K562 (cell line): ENCODE results near the gene ZSCAN5C. TPM values are rescaled to one million over a fixed set of nuclear protein-coding genes. Genes with fewer than 3 reads are reported as not detected.

Source experiments
- ATAC-seq: fragments of 200-7000 bp; cut with Tn5 transposase; 3 replicates; pipeline ENCODE4 v1.9.1; 2020; ENCODE audit warnings: moderate library complexity
- BruUV-seq: library from RNA; stranded (reverse); fragments of 400-500 nt; replicated peaks from 2 replicates; lab custom pipeline; 2021; lab: Mats Ljungman, UMichigan
- CTCF ChIA-PET: fragments of 300-600 bp; formaldehyde crosslinking; extraction: SDS; loops from one replicate; lab custom pipeline; 2021; ENCODE audit warnings: low intra/inter-chr PET ratio; lab: Yijun Ruan, JAX
- POLR2A ChIA-PET: fragments of 300-600, 350-650 bp; sonication (Branson Sonifier 250); formaldehyde crosslinking; extraction: SDS; loops from one replicate; lab custom pipeline; 2021; ENCODE audit warnings: antibody characterized with exemption, inconsistent platforms; lab: Yijun Ruan, JAX
- DNase-seq, 4 experiments: peaks; one replicate each; pipeline versions ENCODE4 v3.0.0 to v3.0.0-alpha.2; 2011 to 2018; ENCODE audit warnings: low spot score in 3 of 4, mixed read lengths in 3 of 4; ENCODE audit errors: extremely low read depth in 1 of 4
- FAIRE-seq: peaks from 2 replicates; lab custom pipeline; 2011; peaks lifted over from hg19 to GRCh38; lab: Jason Lieb, UNC
- H2AFZ ChIP-seq: 2 replicates; pipeline ENCODE4 v1.6.0; 2011; ENCODE audit warnings: low read depth, low read length, control low read depth, inconsistent platforms
- H3K27ac ChIP-seq: fragments of 200-600 bp; 3 replicates; pipeline ENCODE4 v1.8.0; 2011; ENCODE audit warnings: low read depth, mild to moderate bottlenecking, control low read depth, inconsistent platforms, low read length, moderate library complexity, mixed read lengths; ENCODE audit errors: extremely low read depth
- H3K27me3 ChIP-seq, 2 experiments: fragments of 300-600 bp in 1 of 2; 2 replicates in 1 of 2; 3 replicates in 1 of 2; pipeline versions ENCODE4 v1.6.0 to v1.8.0; 2011; ENCODE audit warnings: inconsistent platforms in 2 of 2, low read length in 2 of 2, mild to moderate bottlenecking in 1 of 2, mixed read lengths in 1 of 2, moderate library complexity in 1 of 2; ENCODE audit not compliant: control insufficient read depth in 2 of 2, insufficient read depth in 2 of 2
- H3K36me3 ChIP-seq: fragments of 300-600 bp; 3 replicates; pipeline ENCODE4 v1.8.0; 2011; ENCODE audit warnings: mild to moderate bottlenecking, low read length, inconsistent platforms; ENCODE audit not compliant: control insufficient read depth, insufficient read depth
- H3K4me1 ChIP-seq, 2 experiments: fragments of 200-600 bp in 1 of 2; replicated peaks in 1 of 2; 2 replicates in 1 of 2; 3 replicates in 1 of 2; pipeline versions ENCODE4 v1.5.1 to v1.8.0; 2011; ENCODE audit warnings: inconsistent platforms in 2 of 2, low read length in 2 of 2, mild to moderate bottlenecking in 1 of 2, mixed read lengths in 1 of 2, moderate library complexity in 1 of 2; ENCODE audit not compliant: control insufficient read depth in 2 of 2, insufficient read depth in 2 of 2
- H3K4me2 ChIP-seq: 2 replicates; pipeline ENCODE4 v1.6.1; 2011; ENCODE audit warnings: low read length, control low read depth, inconsistent platforms, mixed read lengths; ENCODE audit not compliant: insufficient read depth
- H3K4me3 ChIP-seq: fragments of 200-600 bp; sonication (generic), shearing (Covaris generic); 2 replicates; pipeline ENCODE4 v1.5.1; 2016; ENCODE audit warnings: control low read depth, inconsistent platforms
- H3K79me2 ChIP-seq: fragments of 200-600 bp; 3 replicates; pipeline ENCODE4 v1.8.0; 2011; ENCODE audit warnings: low read length, inconsistent platforms; ENCODE audit not compliant: control insufficient read depth, insufficient read depth
- H3K9ac ChIP-seq, 2 experiments: 2 replicates each; pipeline versions ENCODE4 v1.6.0 to v1.6.1; 2011; ENCODE audit warnings: low read depth in 2 of 2, low read length in 2 of 2, control low read depth in 1 of 2, inconsistent platforms in 1 of 2, mild to moderate bottlenecking in 1 of 2, mixed read lengths in 1 of 2; ENCODE audit not compliant: insufficient read depth in 1 of 2
- H3K9me1 ChIP-seq: one replicate; pipeline ENCODE4 v1.6.0; 2011; ENCODE audit warnings: inconsistent platforms, mild to moderate bottlenecking, low read length, moderate library complexity; ENCODE audit not compliant: control insufficient read depth, insufficient read depth
- H3K9me3 ChIP-seq: replicated peaks from 2 replicates; pipeline ENCODE4 v1.5.1; 2011; ENCODE audit warnings: low read depth, low read length, inconsistent platforms; ENCODE audit not compliant: control insufficient read depth, insufficient read depth
- H4K20me1 ChIP-seq: replicated peaks from 2 replicates; pipeline ENCODE4 v1.6.1; 2011; ENCODE audit warnings: low read length, inconsistent platforms, mixed read lengths; ENCODE audit not compliant: control insufficient read depth, insufficient read depth
- ARID1B ChIP-seq: fragments of 450-650 bp; IDR thresholded peaks from 2 replicates; pipeline ENCODE4 v1.6.1; 2016; ENCODE audit warnings: antibody characterized with exemption, mild to moderate bottlenecking, inconsistent platforms
- MCM2 ChIP-seq: fragments of 450-650 bp; IDR thresholded peaks from 2 replicates; pipeline ENCODE4 v1.6.1; 2017; ENCODE audit warnings: low read depth, mild to moderate bottlenecking
- PTBP1 ChIP-seq: fragments of 200-400 bp; formaldehyde crosslinking; IDR thresholded peaks from 2 replicates; pipeline ENCODE4 v1.6.1; 2017; ENCODE audit warnings: low read depth, low read length
- TRIM24 ChIP-seq, 2 experiments: fragments of 450-650 bp; IDR thresholded peaks; 2 replicates each; pipeline ENCODE4 v1.6.1; 2016
- ZNF512 ChIP-seq: IDR thresholded peaks from 2 replicates; pipeline ENCODE4 v1.6.1; 2016; ENCODE audit warnings: missing genetic modification characterization, missing compliant biosample characterization
- WGBS: fragments of 100-300 bp; shearing (Covaris generic); methylation state at CpG from one replicate; pipeline ENCODE4 v1.1.6; 2016; ENCODE audit warnings: low coverage, mixed read lengths; ENCODE audit not compliant: insufficient coverage; ENCODE audit errors: missing lambda C conversion rate; 5-methylcytosine and 5-hydroxymethylcytosine counted together
- in situ Hi-C: fragments of 300-500 bp; cut with MboI; formaldehyde crosslinking; loops from 4 replicates; pipeline ENCODE4 v1.15.0; 2018; ENCODE audit warnings: inconsistent platforms, mixed read lengths
- intact Hi-C: fragments of 100-400 bp; cut with micrococcal nuclease; formaldehyde crosslinking; loops from 2 replicates; pipeline ENCODE4 v1.14.2; 2022
- polyA plus RNA-seq, 8 experiments: library from polyadenylated mRNA; depleted of rRNA in 4 of 8; stranded (reverse) in 5 of 8; unstranded in 3 of 8; fragments of >200 nt; fragmentation: Nextera tagmentation in 2 of 8; fragmentation: Illumina TruSeq in 1 of 8; extraction: Ambion mirVana in 2 of 8; extraction: Trizol in 1 of 8; gene quantifications; 2 replicates each; pipeline versions ENCODE4 v1.2.1 to v1.2.3, GENCODE V29; 2011 to 2014; ENCODE audit warnings: inconsistent platforms in 1 of 8, missing spikeins in 1 of 8
- total RNA-seq, 7 experiments: library from RNA; depleted of rRNA in 6 of 7; stranded (reverse); fragments of >200 nt in 6 of 7; fragmentation: Illumina TruSeq in 2 of 7; extraction: Trizol in 2 of 7; gene quantifications; 2 replicates each; pipeline versions ENCODE4 v1.2.1 to v1.2.3, GENCODE V29; 2011 to 2021; ENCODE audit warnings: low replicate concordance in 1 of 7
- TF ChIP-seq, protein P1 (sequence below), 3 experiments: fragments of 200-800 bp in 1 of 3; fragments of 250-450 bp in 1 of 3; fragments of 450-650 bp in 1 of 3; sonication (Bioruptor Pico) in 1 of 3; sonication (Bioruptor generic) in 1 of 3; formaldehyde crosslinking in 1 of 3; IDR thresholded peaks; 2 replicates each; pipeline versions ENCODE4 v1.6.1 to v1.8.0; 2016 to 2022; ENCODE audit warnings: mild to moderate bottlenecking in 2 of 3, missing genetic modification characterization in 2 of 3, missing compliant biosample characterization in 1 of 3, moderate library complexity in 1 of 3
- TF ChIP-seq, protein P2 (sequence below): IDR thresholded peaks from 2 replicates; pipeline ENCODE4 v1.6.1; 2012; ENCODE audit warnings: low read depth, low read length, improper control_type of control experiment, borderline replicate concordance
- TF ChIP-seq, protein P3 (sequence below): fragments of 250-450 bp; sonication (Bioruptor Pico); IDR thresholded peaks from 2 replicates; pipeline ENCODE4 v1.4.0; 2020; ENCODE audit warnings: mild to moderate bottlenecking

Gene ZSCAN5C
- total and polyA plus RNA-seq, 9 of the 15 experiments (the other 6 are each of a cell fraction or from before 2014, with no cell fraction given) = 0.07 TPM; not detected in 8

DNA sequence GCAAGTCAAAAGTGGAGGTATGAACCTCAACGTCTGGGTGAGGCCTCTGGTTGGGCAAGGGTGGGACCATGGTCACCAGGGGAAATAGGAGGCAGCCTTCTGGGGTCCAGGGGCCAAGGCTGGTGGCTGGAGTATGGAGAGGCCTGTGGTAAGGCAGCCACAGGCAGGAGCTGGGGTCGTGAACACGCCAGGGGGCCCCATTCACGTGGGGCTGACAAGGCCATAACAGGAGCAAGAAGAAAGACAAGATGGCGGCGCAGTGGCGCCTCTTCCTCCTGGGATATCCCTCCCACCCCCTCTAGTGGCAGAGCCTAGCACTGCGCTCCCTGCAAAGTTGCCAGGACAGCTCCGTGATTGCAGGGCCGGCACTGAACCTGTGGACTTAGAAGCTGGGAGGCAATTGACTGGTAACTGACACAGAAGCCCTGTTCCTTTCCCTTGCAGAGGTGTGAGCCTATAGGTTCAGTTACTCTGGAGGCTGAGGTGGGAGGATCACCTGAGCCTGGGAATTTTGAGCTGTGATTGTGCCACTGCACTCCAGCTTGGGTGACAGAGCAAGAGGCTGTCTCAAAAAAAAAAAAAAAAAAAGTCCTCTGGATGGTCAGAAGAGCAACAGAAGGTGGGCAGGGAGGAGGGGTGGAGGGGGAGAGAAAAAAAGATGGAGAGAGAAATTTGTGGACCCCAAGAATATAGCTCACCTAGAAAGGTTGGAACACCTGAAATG, 50.8 kb downstream of the ZSCAN5C start (continued):
- TF ChIP-seq, protein P1, sequence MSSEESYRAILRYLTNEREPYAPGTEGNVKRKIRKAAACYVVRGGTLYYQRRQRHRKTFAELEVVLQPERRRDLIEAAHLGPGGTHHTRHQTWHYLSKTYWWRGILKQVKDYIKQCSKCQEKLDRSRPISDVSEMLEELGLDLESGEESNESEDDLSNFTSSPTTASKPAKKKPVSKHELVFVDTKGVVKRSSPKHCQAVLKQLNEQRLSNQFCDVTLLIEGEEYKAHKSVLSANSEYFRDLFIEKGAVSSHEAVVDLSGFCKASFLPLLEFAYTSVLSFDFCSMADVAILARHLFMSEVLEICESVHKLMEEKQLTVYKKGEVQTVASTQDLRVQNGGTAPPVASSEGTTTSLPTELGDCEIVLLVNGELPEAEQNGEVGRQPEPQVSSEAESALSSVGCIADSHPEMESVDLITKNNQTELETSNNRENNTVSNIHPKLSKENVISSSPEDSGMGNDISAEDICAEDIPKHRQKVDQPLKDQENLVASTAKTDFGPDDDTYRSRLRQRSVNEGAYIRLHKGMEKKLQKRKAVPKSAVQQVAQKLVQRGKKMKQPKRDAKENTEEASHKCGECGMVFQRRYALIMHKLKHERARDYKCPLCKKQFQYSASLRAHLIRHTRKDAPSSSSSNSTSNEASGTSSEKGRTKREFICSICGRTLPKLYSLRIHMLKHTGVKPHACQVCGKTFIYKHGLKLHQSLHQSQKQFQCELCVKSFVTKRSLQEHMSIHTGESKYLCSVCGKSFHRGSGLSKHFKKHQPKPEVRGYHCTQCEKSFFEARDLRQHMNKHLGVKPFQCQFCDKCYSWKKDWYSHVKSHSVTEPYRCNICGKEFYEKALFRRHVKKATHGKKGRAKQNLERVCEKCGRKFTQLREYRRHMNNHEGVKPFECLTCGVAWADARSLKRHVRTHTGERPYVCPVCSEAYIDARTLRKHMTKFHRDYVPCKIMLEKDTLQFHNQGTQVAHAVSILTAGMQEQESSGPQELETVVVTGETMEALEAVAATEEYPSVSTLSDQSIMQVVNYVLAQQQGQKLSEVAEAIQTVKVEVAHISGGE (CRISPR knock-in tag; IDR thresholded peaks at IDR 0.05) = peak in 1 of 3 experiments; percentile 40; a peak in 1 of 6 replicates
- TF ChIP-seq, all 486 proteins: peak for 102

DNA sequence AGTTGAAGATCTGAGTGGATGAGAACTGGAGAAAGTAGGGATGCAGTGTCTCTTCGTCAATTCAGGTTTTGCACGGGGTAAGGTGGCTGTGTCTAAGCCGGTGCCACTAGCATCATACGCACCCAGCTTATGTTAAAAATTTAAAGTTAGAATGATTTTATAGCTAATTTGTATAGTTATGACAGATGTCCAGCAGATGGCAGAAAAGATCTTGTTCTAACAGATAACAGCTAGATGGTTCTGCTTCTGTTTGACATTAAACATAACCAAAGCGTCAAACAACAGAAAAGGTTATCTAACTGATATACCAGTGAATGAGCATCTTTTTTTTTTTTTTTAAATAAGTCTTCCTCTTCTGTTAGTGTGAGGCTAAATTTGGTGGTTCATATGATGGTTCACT, 51.7 kb downstream of the ZSCAN5C start:
- Histone ChIP-seq H3K4me2 (no peak overlapping the region), H2AFZ (no peak overlapping the region), H3K9me3 (0 out of 2 replicates have a peak, but pooled peaks cover 4% of the 10 kb centered on the region), H3K4me3 (no peak overlapping the region), H3K27me3 (no peaks in the 10 kb centered on the region), H3K9ac (no peak overlapping the region), H3K36me3 (no peaks in the 10 kb centered on the region), H4K20me1 (no peaks in the 10 kb centered on the region), H3K79me2 (no peaks in the 10 kb centered on the region), H3K9me1 (no peaks in the 10 kb centered on the region), H3K4me1 (peaks cover 24 to 32% of the 10 kb centered on the region in 2 experiments), H3K27ac (no peak overlapping the region)
- in situ Hi-C loops = loop anchor here (5.0 kb wide), 1 partner anchor 176 kb away; no protein-coding TSS in a partner anchor
- intact Hi-C loops = loop anchor here (1.0 to 10.0 kb wide), 5 partner anchors 55 to 291 kb away; no protein-coding TSS in a partner anchor
- POLR2A ChIA-PET = interaction anchor here (0.6 to 1.5 kb wide), 5 partner anchors 10 to 125 kb away, joined by 3 to 7 read pairs (median 5); no protein-coding TSS in a partner anchor
- 13% methylated on average over 5 of the region's 5 CpGs for WGBS
- no TSS peak for BruUV-seq
- CTCF ChIA-PET = interaction anchor here (0.6 to 3.2 kb wide), 13 partner anchors 13 to 356 kb away, joined by 3 to 46 read pairs (median 5); no protein-coding TSS in a partner anchor
- DNase-seq (peak; percentile 36 to 72 (median 46)), FAIRE-seq (peak; percentile 37), ATAC-seq (peak; percentile 45)
- no peak for TF ChIP-seq ZNF512
- no peak for TF ChIP-seq PTBP1
- no peak for TF ChIP-seq MCM2
- no peak for TF ChIP-seq ARID1B
- TF ChIP-seq, protein P2, sequence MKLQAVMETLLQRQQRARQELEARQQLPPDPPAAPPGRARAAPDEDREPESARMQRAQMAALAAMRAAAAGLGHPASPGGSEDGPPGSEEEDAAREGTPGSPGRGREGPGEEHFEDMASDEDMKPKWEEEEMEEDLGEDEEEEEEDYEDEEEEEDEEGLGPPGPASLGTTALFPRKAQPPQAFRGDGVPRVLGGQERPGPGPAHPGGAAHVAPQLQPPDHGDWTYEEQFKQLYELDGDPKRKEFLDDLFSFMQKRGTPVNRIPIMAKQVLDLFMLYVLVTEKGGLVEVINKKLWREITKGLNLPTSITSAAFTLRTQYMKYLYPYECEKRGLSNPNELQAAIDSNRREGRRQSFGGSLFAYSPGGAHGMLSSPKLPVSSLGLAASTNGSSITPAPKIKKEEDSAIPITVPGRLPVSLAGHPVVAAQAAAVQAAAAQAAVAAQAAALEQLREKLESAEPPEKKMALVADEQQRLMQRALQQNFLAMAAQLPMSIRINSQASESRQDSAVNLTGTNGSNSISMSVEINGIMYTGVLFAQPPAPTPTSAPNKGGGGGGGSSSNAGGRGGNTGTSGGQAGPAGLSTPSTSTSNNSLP = 0 out of 2 replicates have a peak, but pooled peaks have one; percentile 14
- TF ChIP-seq, protein P3, sequence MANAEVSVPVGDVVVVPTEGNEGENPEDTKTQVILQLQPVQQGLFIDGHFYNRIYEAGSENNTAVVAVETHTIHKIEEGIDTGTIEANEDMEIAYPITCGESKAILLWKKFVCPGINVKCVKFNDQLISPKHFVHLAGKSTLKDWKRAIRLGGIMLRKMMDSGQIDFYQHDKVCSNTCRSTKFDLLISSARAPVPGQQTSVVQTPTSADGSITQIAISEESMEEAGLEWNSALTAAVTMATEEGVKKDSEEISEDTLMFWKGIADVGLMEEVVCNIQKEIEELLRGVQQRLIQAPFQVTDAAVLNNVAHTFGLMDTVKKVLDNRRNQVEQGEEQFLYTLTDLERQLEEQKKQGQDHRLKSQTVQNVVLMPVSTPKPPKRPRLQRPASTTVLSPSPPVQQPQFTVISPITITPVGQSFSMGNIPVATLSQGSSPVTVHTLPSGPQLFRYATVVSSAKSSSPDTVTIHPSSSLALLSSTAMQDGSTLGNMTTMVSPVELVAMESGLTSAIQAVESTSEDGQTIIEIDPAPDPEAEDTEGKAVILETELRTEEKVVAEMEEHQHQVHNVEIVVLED = no peak
- no peak for TF ChIP-seq TRIM24 (IDR thresholded peaks at IDR 0.05)
